DND-41 (cell line): Measurements from ENCODE around the gene SRSF10.

Experiments
- EZH2 ChIP-seq: IDR thresholded peaks from 3 replicates; pipeline ENCODE4 v1.6.1; 2012; ENCODE audit warnings: borderline replicate concordance, low read depth, mild to moderate bottlenecking, moderate library complexity, low read length, inconsistent platforms; ENCODE audit not compliant: severe bottlenecking
- TF ChIP-seq, protein P1 (sequence below): IDR thresholded peaks from 2 replicates; pipeline ENCODE4 v1.5.1; 2012; ENCODE audit warnings: borderline replicate concordance, low read length, moderate library complexity, mild to moderate bottlenecking; ENCODE audit not compliant: poor library complexity, severe bottlenecking; ENCODE audit errors: extremely low read depth

DNA sequence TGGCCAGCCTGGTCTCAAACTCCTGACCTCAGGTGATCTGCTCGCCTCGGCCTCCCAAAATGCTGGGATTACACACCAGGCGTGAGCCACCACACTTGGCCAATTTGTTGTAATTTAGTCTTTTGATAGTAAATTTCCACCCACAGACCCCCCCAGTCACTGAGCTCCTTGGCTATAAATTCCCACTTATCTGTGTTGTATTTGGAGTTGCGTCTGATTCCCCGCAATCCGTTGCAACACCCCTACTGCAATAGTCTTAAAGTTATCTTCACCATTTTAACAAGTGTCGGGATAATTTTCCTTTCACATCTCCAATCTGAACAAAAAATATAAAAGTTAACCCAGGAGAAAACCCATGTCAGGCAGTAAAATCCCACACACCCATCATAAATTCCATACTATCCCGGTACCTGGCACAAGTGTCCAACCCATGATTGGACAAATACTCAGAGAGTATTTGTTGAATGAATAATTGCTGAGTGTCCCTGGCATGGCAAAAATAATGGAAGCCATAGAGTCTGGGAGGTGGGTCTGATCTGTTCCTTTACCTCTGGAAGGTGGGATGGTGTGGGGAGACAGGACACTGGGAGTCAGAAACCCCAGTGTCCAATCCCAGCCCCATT lies 57.7 kb downstream of the SRSF10 start:
- TF ChIP-seq, protein P1, sequence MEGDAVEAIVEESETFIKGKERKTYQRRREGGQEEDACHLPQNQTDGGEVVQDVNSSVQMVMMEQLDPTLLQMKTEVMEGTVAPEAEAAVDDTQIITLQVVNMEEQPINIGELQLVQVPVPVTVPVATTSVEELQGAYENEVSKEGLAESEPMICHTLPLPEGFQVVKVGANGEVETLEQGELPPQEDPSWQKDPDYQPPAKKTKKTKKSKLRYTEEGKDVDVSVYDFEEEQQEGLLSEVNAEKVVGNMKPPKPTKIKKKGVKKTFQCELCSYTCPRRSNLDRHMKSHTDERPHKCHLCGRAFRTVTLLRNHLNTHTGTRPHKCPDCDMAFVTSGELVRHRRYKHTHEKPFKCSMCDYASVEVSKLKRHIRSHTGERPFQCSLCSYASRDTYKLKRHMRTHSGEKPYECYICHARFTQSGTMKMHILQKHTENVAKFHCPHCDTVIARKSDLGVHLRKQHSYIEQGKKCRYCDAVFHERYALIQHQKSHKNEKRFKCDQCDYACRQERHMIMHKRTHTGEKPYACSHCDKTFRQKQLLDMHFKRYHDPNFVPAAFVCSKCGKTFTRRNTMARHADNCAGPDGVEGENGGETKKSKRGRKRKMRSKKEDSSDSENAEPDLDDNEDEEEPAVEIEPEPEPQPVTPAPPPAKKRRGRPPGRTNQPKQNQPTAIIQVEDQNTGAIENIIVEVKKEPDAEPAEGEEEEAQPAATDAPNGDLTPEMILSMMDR: no peak
- TF ChIP-seq EZH2: no peak
